Measurements from ENCODE around the gene IP6K3.

Gene IP6K3

DNA sequence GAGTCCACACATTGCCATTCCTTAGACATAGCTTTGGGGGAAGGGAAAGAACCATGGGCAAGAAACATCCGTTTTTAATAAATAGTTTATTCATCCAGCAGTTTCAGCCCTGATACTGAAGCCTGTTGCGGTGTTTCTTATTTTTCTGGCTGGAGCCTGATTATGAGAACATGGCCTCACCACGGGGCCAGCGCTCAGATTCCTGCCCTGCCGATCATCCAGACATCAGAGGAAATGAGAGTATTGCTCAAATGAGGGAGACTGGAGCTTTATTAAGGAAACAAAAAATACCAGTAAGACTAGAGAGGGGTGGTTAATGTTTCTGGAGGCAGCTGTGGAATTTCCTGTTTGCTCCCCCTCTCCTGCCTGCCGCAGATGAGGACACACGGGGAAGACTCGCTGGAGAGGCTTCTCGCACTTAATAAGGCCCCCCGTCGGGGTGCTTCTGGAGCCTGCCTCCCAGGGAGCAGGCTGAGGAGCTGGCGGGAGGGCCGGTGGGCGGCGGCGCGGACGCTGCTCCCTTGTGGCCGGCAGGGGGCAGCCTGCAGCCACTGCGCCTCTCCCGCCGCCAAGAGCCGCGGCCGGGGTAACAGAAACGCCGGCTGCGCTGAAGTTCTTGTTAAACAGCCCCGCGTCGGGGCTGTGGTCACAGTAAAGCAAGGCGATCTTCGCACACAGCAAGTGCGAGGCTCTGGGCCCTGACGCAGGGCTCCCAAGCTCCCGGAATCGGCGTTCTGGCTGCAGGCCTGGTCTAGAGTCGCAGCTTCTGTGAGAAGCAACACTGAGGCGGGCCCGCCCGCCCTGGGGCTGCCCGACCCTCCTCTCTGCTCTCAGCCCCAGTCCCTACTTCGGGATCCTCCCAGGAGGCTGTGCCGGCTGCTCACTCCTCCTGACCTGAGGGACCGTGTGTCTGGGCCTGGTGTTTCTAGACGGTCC, 24.7 kb upstream of the IP6K3 start:
- TF ChIP-seq, protein P1, sequence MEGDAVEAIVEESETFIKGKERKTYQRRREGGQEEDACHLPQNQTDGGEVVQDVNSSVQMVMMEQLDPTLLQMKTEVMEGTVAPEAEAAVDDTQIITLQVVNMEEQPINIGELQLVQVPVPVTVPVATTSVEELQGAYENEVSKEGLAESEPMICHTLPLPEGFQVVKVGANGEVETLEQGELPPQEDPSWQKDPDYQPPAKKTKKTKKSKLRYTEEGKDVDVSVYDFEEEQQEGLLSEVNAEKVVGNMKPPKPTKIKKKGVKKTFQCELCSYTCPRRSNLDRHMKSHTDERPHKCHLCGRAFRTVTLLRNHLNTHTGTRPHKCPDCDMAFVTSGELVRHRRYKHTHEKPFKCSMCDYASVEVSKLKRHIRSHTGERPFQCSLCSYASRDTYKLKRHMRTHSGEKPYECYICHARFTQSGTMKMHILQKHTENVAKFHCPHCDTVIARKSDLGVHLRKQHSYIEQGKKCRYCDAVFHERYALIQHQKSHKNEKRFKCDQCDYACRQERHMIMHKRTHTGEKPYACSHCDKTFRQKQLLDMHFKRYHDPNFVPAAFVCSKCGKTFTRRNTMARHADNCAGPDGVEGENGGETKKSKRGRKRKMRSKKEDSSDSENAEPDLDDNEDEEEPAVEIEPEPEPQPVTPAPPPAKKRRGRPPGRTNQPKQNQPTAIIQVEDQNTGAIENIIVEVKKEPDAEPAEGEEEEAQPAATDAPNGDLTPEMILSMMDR (IDR thresholded peaks at IDR 0.05; ENCODE audit: insufficient read depth, low read depth, low read length, missing control alignments), result peak; percentile 53
- H3K4me3 ChIP-seq (ENCODE audit: low read length), result no peak overlapping the region
- peak; percentile 79 for DNase-seq (ENCODE audit: low read depth)

DNA sequence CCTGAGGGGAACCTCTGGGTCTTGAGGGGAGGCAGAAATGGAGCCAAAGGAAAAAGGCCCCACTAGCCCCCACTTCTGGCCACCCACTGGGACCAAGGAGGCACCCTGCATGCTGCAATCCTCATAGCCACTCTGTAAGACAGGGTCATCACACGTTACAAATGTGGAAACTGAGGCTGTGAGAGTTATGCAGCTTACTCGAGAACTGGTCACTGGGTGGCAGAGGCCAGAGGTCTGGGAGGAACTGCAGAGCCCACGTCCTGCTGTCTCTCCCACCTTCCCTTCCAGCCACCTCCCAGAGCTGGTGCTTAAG, 24.1 kb upstream of the IP6K3 start:
- TF ChIP-seq, protein P1 (IDR thresholded peaks at IDR 0.05; ENCODE audit: insufficient read depth, low read depth, low read length, missing control alignments), result no peak
- DNase-seq (ENCODE audit: low read depth), result no peak
- H3K4me3 ChIP-seq (ENCODE audit: low read length), result no peak overlapping the region

DNA sequence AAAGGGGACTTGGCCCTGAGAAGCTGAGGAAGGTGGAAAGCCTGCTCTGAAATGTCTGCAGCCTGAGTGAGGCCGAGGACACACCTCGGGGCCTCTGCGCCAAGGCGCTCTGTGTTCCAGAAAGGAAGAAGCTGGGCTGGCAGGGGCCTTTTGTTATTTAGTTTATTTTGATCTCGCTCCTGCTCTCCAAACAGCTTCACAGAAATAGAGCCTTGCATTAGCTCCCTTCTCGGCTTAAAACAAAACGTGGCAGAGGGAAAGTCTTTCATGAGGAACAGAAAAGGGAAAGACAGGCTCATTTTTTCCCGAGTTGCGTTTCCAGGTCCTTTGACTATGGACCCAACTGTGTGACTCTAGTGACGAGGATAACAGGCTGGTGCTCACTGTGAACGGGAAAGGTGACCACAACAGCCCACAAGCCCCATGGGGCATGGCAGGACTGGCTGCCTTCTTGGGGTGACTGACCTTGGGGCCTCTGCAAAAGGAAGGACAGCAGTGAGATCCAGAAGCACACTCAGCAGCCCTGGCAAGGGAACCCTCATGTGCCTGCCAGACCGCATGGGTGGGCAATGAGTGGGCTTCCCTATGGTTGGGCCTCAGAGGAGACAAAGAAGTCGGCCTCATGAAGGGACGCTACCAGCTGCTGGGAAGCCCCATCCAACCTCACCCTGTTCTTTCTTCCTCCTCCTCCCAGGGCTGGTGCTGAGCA, 23.6 kb upstream of the IP6K3 start:
- TF ChIP-seq, protein P1 (IDR thresholded peaks at IDR 0.05; ENCODE audit: insufficient read depth, low read depth, low read length, missing control alignments), result no peak
- no peak for DNase-seq (ENCODE audit: low read depth)
- no peak overlapping the region for H3K4me3 ChIP-seq (ENCODE audit: low read length)

DNA sequence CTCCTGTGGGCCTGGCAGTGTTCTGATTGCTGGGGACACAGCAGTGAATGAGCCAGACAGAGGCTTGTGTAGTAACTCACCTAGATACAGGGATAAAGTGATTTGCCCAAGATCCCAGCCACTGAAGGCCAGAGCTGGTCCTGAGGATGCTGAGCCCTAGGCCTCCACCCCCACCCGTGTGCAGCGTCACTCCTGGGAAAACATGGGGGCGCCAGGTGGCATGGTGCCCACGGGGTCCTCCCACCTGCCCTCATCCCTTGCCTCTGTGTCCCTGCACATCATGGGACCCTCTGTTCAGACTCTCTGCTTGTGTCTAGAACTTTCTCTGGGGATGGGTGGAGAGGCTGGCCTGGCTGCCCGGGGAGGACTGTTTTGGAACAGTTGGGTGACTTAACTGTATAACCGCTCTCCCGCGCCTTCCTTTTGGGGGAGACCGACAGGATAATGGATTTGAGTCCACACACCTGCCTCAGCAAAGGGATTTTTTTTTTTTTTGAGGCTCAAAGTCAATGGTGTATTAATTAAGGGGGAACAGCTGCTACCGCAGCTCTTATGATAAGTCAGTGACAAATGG, 22.6 kb upstream of the IP6K3 start:
- TF ChIP-seq, protein P1 (IDR thresholded peaks at IDR 0.05; ENCODE audit: insufficient read depth, low read depth, low read length, missing control alignments), result no peak
- H3K4me3 ChIP-seq (ENCODE audit: low read length), result no peak overlapping the region
- no peak for DNase-seq (ENCODE audit: low read depth)

DNA sequence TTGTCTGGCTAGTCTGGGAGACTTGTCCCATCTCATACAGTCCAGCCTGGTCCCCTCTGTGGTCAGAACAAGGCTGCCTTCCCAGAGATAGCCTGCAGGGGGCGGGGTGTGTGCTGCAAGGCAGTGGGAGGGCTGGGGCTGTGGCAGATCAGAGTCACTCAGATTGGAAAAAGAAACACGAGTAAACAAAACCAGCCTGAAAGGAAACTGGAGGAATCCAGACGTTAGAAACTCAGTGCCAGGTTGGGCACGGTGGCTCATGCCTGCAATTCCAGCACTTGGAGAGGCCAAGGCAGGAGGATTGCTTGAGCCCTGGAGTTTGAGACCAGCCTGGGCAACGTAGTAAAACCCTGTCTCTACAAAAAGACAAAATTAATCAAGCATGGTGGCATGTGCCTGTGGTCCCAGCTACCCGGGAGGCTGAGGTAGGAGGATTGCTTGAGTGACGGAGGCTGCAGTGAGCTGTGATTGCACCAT, 22.0 kb upstream of the IP6K3 start:
- TF ChIP-seq, protein P1 (IDR thresholded peaks at IDR 0.05; ENCODE audit: insufficient read depth, low read depth, low read length, missing control alignments), result peak; percentile 92
- DNase-seq (ENCODE audit: low read depth), result peak; percentile 75
- no peak overlapping the region for H3K4me3 ChIP-seq (ENCODE audit: low read length)

DNA sequence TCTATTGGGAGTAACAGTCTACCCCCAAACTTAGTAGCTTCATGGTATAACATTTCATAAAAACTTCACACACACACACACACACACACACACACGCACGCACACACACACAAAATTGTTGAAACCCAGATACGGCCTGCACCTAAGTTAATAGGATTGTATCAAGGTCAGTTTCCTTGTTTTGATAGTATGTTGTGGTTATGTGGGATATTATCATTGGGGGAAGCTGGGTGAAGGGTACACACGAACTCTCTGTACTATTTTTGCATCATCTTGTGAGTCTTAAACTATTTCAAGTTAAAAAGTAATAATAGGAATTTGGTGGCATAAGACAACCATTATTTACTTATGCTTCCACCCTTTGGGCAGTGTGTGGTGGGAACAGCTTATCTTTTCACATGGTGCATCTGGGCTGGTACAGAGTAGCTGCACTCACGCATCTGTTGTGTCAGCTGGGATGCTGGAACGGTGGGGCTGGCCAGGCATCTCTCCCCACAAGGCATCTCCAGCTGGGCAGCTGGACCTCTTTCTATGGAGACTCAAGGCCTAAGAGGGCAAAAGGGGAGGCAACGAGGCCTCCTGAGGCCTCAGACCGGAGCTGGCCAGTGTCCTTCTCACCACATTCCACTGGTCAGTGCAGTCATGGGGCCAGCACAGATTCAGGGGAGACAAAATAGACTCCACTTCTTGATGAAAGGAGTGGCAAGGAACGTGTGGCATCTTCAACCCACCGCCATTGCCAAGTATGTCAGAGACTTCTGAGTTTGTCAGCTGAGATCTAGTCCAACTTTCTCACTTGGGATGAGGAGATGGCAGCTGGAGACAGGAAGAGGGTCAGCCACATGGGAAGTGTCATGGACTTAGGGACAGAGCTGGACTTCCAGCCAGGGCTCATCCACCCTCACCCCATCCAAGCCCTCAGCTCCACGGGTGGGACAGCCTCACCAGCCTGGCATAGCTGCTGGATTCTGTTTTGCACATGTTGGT, 20.5 kb upstream of the IP6K3 start:
- no peak overlapping the region for H3K4me3 ChIP-seq (ENCODE audit: low read length)
- no peak for DNase-seq (ENCODE audit: low read depth)
- TF ChIP-seq, protein P1 (IDR thresholded peaks at IDR 0.05; ENCODE audit: insufficient read depth, low read depth, low read length, missing control alignments), result no peak
